SU-DHL-6 (cell line): ENCODE data around the gene TARP.

ENCODE experiments used
- EZH2phosphoT487 ChIP-seq: fragments of 200-600 bp; sonication (generic), shearing (Covaris generic); conservative IDR thresholded peaks from 2 replicates; pipeline ENCODE4 v1.6.1; 2018; ENCODE audit warnings: mild to moderate bottlenecking, antibody characterized with exemption, low read length, moderate library complexity, mixed read lengths
- TF ChIP-seq, protein P1 (sequence below): fragments of 200-600 bp; sonication (generic); IDR thresholded peaks from one replicate; pipeline ENCODE4 v1.5.1; 2017; ENCODE audit warnings: antibody characterized with exemption, mild to moderate bottlenecking, low read length, moderate library complexity; ENCODE audit not compliant: insufficient read depth, poor library complexity, severe bottlenecking

DNA sequence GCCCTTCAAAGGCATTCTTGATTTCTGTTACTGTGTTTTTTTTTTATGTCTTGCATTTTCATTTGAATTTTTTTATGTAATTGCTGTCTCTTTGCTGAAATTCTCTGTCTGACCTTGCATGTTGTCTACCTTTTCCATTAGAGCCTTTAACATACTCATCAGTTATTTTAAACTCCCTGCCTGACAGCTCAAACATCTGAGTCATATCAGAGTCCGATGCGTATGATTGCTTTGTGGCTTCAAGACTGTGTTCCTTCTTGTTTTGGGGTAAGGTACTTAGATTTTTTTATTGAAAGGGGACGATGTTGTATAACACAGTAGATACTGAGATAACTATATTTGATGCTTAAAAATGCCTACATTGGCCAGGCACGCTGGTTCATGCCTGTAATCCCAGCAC lies 9.7 kb upstream of the TARP start:
- TF ChIP-seq, protein P1, sequence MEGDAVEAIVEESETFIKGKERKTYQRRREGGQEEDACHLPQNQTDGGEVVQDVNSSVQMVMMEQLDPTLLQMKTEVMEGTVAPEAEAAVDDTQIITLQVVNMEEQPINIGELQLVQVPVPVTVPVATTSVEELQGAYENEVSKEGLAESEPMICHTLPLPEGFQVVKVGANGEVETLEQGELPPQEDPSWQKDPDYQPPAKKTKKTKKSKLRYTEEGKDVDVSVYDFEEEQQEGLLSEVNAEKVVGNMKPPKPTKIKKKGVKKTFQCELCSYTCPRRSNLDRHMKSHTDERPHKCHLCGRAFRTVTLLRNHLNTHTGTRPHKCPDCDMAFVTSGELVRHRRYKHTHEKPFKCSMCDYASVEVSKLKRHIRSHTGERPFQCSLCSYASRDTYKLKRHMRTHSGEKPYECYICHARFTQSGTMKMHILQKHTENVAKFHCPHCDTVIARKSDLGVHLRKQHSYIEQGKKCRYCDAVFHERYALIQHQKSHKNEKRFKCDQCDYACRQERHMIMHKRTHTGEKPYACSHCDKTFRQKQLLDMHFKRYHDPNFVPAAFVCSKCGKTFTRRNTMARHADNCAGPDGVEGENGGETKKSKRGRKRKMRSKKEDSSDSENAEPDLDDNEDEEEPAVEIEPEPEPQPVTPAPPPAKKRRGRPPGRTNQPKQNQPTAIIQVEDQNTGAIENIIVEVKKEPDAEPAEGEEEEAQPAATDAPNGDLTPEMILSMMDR: no peak
- TF ChIP-seq EZH2phosphoT487: no peak
